GM18873 (cell line): Measurements from ENCODE around the gene SERPINB11.
"Not testable (repeated sequence)": the region's sequence is repeated elsewhere in the genome, so short reads cannot be mapped to it uniquely, and the experiment has no call there.

Experiments used
- ATAC-seq: cut with Tn5 transposase; IDR thresholded peaks from one replicate; pipeline ENCODE4 v1.9.1; 2021; ENCODE audit warnings: mild to moderate bottlenecking, moderate library complexity, moderate number of reproducible peaks; ENCODE audit not compliant: unreplicated experiment, low FRiP score

Gene SERPINB11, protein sequence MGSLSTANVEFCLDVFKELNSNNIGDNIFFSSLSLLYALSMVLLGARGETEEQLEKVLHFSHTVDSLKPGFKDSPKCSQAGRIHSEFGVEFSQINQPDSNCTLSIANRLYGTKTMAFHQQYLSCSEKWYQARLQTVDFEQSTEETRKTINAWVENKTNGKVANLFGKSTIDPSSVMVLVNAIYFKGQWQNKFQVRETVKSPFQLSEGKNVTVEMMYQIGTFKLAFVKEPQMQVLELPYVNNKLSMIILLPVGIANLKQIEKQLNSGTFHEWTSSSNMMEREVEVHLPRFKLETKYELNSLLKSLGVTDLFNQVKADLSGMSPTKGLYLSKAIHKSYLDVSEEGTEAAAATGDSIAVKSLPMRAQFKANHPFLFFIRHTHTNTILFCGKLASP

GRCh38 chr18:63702660-63703059 lies at the start of gene SERPINB11:
Gene SERPINB11, plus strand, starts transcription at chr18:63702960. Its CDS starts 7,234 bp downstream, at chr18:63710194.
- ATAC-seq = no peak

- ATAC-seq = not testable (repeated sequence)
Observed at GRCh38 chr18:63658920-63659319, 43.8 kb upstream of the SERPINB11 start.

- ATAC-seq = not testable (repeated sequence)
Observed at GRCh38 chr18:63661750-63662149, 41.0 kb upstream of the SERPINB11 start, which contains the start of gene SERPINB3. Gene SERPINB3, minus strand, starts transcription at chr18:63661893. Its CDS starts 677 bp downstream, at chr18:63661216.

DNA sequence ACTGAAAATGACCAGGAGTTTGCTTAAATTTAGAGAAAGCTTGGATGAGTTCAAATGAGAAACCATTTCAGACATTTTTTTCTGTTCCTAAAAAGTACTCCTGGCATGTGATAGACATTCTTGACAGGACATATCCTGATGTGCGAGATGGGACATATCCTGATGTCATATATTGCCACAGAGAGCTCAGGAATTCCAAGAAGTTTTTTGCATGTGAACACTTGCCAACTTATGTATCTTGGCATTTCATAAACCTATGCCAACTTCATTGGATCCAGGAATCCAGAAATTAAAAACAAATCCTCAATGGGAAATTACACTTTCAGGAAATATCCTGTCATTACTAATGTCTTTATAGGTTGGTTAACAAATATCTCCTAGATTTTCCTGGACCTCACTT lies 38.2 kb upstream of the SERPINB11 start:
- no peak for ATAC-seq

GRCh38 chr18:63676526-63677323 lies 26.0 kb upstream of the SERPINB11 start:
- ATAC-seq = peak; percentile 60

GRCh38 chr18:63677500-63678225 lies 25.1 kb upstream of the SERPINB11 start:
- no peak for ATAC-seq

DNA sequence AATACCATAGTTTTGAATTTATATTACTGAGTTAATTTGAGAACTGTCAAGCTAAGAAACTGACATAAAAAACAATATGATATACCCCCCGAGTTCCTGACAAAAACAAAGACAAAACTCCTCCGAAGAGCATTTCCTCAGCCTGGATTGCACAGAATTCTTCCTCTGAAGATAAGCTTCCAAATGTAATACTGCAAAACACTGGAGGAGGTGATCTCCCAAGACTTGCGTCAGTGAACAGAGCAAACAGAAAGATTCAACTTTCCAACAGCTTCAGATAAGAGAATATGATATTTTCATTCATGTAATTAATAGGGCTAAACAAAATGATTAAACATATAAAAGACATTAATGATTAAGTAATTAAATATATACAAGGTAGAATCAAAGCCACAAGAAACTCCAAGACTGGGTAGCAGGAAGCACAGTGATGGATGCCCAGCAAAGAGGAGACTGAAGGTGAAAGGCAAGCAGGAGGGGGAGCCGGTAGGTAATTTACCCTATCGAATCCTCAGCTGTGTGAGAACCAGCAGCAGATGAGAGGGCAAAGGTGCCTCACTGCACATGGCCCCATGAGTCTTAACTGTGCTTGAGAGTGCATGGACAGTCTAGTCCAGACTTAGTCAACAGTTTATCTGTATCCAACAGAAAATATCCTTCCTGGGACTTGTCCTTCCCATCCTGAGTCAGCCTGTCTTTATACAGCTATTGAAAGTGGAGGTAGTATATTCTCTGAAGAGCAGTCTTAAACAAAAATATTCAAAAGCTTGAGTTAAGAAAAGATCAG lies 22.7 kb upstream of the SERPINB11 start:
- ATAC-seq = no peak

DNA sequence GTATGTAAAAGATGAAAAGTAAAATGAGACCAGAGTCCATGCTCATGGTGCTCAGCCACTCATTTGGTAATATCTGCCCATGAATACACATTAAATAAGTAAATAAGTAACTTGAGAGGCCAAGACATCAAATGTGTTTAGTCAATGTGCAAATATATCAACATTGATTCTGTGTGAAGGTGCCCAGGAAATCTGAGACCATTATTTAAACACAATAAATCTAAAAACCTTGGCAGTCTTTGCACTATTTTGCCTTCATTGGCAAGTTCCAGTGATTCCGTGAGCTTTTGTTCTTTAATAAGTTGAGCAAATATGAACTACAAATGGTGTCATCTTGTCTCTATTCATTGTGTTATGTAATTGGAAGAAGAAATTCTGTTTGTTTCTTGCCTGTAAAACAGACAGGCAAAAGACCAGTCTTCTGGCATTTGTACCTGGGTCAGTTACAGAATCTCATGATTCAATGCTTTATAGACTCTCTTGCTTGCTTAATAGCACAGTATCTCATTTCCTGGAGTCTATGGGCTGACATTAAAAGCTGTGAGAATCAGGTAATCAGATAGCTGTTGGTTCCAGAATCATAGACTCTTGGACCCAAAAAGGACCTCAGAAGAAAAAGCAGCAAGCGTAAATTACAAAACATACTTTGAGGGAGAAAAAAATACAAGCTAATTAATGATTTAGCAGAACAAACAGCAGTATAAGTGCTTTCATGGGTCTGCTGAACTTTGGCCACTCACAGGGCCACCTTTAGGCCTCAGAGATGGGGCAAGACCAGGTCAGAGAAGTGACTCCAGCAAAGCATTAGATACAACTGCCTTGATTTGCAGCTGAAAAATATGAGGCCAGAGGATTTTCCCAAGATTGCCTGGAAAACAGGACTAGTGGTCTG lies 21.1 kb upstream of the SERPINB11 start:
- no peak for ATAC-seq

DNA sequence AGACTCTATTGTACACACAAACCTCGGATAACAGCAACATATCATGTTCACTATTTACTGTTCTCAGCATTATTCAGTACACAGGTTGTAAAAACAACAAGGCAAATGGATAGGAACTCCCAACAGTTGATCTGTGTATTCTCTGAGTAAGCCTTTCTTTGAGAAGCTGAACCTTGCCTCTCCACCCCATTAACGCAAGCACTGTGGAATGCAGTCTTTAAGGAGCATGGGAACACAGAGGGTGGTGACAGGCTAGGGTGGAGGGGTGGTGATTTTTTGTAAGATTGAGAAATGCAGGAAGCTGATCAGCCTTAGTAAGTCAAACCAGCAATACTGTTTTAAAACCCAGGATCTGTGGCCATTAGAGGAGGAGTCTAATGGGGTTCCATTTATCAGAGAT lies 19.6 kb upstream of the SERPINB11 start:
- ATAC-seq = no peak

DNA sequence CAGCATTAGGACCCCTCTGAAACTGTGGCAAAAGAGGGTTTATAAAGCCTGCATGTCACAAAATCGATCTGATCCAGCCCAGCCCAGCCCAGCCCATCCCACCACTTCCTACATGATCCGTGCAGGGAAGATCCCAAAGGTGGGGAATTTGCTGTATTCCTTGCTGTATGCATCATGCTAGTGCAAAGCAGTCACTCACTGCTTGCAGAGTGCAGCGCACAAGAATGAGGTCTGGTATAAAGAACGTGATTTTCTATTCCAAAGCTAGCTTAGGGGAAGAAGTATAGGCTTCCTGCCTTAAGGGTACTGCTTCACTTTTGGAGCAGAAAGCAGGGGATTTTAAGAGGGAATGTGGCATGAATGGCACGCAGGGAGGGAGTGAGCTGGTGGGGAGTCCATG lies 18.9 kb upstream of the SERPINB11 start:
- no peak for ATAC-seq

- no peak for ATAC-seq
Observed at GRCh38 chr18:63684718-63685117, 18.0 kb upstream of the SERPINB11 start.

DNA sequence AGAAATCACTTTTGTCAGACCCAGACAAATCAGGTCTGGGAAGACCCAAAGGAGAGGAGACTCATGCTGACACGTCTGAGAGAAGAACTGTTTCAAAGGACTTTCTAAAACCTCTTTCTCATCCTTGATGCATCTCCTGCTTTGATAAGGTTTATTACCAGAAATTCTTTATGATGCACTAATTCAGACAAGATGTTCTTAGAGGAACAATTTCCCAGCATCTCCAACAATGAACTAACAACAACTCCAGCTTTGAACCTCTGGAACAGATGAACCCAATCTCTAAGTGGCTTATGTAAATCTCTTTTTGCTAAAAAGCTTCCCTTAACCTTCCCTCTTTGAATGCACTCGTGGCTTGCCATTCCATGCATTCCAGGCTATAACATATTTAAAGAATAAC lies 15.9 kb upstream of the SERPINB11 start:
- no peak for ATAC-seq

DNA sequence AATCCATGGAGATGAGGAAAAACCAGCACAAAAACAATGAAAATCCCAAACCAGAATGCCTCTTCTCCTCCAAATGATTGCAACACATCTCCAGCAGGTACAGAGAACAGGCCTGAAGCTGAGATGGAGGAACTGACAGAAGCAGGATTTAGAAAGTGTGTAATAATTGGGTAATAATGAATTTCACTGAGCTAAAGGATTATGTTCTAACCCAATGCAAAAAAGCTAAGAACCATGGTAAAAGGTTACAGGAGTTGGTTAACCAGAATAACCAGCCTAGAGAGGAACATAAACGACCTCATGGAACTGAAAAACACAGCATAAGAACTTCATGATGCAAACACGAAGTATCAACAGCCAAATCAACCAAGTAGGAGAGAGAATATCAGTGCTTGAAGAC lies 13.7 kb upstream of the SERPINB11 start:
- ATAC-seq = no peak

GRCh38 chr18:63697097-63697660 lies 5.6 kb upstream of the SERPINB11 start:
- ATAC-seq = no peak

- ATAC-seq = no peak
Observed at GRCh38 chr18:63700501-63700900, 2.3 kb upstream of the SERPINB11 start.

- no peak for ATAC-seq
Observed at GRCh38 chr18:63701952-63702351, 808 bp upstream of the SERPINB11 start.

DNA sequence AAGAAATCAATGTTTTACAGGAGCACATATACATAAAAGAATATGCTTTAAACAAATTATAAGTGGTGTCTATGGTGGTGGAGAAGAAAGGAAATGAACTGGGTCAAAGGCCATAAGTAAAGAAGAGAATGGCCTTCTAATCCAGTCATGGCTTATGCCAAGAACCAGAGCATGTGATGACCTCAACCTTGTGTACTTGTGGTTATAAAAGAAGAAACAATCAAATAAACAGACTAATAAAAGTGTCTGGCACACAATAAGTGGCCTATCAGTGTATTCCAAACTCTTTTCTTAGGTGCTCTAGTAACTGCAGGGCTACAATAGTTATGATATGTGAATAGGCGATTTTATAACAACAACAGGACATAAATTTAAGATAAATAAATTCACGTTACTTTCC lies 2.6 kb downstream of the SERPINB11 start:
- ATAC-seq = no peak

- no peak for ATAC-seq
Observed at GRCh38 chr18:63707816-63708215, 5.1 kb downstream of the SERPINB11 start.

DNA sequence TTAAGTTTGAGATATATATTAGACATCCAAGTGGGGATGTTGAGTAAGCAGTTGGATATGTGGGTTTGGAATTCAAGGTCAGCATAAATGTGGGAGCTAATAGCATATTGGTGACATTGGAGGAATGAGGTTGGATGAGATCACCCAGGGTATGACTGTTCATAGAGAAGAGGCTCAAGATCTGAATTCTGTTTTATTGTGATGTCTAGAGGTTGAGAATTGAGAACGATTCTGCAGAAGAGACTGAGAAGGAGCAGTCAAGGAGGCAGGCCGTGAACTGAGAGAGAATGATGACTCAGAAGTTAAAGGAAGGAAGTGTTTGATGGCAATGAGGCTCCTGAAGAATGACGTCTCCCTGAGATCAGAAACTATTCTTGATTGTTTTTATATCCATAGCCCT lies 5.9 kb downstream of the SERPINB11 start:
- ATAC-seq = no peak
